A549 (cell line): ENCODE results near the gene PHF20.

Source experiments
- POLR2A ChIP-seq: IDR thresholded peaks from 2 replicates; pipeline ENCODE4 v1.6.1; 2012; ENCODE audit warnings: mild to moderate bottlenecking, low read length
- SMC3 ChIP-seq: fragments of >200 bp; sonication (Bioruptor Twin); formaldehyde crosslinking; IDR thresholded peaks from 3 replicates; pipeline ENCODE4 v1.6.1; 2018; ENCODE audit warnings: inconsistent platforms
- TF ChIP-seq, protein P1 (sequence below): fragments of >200 bp; sonication (Bioruptor Twin); formaldehyde crosslinking; IDR thresholded peaks from 3 replicates; pipeline ENCODE4 v1.5.1; 2016

DNA sequence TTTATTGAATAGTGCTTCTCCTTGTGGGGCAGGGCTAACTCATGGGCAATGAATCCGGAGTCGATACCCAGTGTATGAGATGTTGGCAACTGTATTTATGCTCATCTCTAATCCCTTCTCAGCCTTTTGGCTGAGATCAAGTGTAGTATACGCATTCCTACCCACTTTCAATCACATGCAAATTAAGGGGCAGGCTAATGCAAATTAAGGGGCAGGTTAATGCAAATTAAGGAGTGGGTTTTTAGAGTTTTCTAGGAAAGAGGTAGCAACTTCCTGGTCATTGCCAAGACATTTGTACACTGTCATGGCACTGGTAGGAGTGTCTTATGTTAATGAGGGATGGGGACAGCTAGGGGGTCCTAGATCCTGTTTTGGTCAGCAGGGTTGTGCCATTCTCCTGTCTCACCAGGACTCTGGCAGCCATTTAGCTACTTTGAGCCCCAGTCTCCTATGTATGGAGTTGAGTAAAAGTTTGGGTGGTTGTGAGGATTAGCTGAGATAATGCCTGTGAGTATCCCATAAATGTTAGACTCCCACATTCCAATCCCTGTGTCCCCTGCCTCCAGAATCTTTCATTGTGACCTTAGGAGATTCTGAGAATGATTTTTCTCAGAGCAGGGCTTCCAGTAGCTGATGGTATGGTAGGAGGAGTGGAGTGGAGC, 196.3 kb downstream of the PHF20 start, which contains the start of gene CNBD2:
- TF ChIP-seq, protein P1, sequence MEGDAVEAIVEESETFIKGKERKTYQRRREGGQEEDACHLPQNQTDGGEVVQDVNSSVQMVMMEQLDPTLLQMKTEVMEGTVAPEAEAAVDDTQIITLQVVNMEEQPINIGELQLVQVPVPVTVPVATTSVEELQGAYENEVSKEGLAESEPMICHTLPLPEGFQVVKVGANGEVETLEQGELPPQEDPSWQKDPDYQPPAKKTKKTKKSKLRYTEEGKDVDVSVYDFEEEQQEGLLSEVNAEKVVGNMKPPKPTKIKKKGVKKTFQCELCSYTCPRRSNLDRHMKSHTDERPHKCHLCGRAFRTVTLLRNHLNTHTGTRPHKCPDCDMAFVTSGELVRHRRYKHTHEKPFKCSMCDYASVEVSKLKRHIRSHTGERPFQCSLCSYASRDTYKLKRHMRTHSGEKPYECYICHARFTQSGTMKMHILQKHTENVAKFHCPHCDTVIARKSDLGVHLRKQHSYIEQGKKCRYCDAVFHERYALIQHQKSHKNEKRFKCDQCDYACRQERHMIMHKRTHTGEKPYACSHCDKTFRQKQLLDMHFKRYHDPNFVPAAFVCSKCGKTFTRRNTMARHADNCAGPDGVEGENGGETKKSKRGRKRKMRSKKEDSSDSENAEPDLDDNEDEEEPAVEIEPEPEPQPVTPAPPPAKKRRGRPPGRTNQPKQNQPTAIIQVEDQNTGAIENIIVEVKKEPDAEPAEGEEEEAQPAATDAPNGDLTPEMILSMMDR: no peak
- TF ChIP-seq SMC3: no peak
- no peak for TF ChIP-seq POLR2A
